Activated CD4-positive, CD25-positive, alpha-beta regulatory T cell treated with anti-CD3 and anti-CD28 coated beads, Interleukin-2, amount 50 U/mL, for 24 hours (primary cell): ENCODE results near the gene IRF3.
"Not testable (repeated sequence)": the region's sequence is repeated elsewhere in the genome, so short reads cannot be mapped to it uniquely, and the experiment has no call there.

Experiments used
- ATAC-seq, 2 donors: fragments of 150-1000 bp; cut with Tn5 transposase; one replicate each; pipeline ENCODE4 v1.10.0; 2021; ENCODE audit warnings: mild to moderate bottlenecking in 1 of 2, moderate library complexity in 1 of 2

Gene IRF3

GRCh38 chr19:49642492-49643035, 23.1 kb downstream of the IRF3 start:
- no peak for ATAC-seq

GRCh38 chr19:49641688-49642491, 23.8 kb downstream of the IRF3 start, which contains the start of gene SCAF1:
Gene SCAF1, plus strand, starts transcription at chr19:49642209. Its CDS starts 2,818 bp downstream, at chr19:49645027.
- ATAC-seq: peak; percentile 66 to 72

- ATAC-seq: peak; percentile 68 to 69
Measured at GRCh38 chr19:49640113-49640898, 25.4 kb downstream of the IRF3 start, which contains the start of gene RRAS. Gene RRAS, minus strand, starts transcription at chr19:49640143. Its CDS starts 45 bp downstream, at chr19:49640098.

GRCh38 chr19:49639401-49640112, 26.1 kb downstream of the IRF3 start:
- ATAC-seq: no peak

- no peak for ATAC-seq
Measured at GRCh38 chr19:49637821-49638738, 27.6 kb downstream of the IRF3 start.

GRCh38 chr19:49636233-49636932, 29.3 kb downstream of the IRF3 start:
- ATAC-seq: no peak

GRCh38 chr19:49635530-49636232, 30.0 kb downstream of the IRF3 start:
- no peak for ATAC-seq

GRCh38 chr19:49633273-49633672, 32.4 kb downstream of the IRF3 start:
- ATAC-seq: not testable (repeated sequence)

- no peak for ATAC-seq
Measured at GRCh38 chr19:49632576-49632975, 33.1 kb downstream of the IRF3 start.

GRCh38 chr19:49631610-49632192, 34.0 kb downstream of the IRF3 start:
- no peak for ATAC-seq

- no peak for ATAC-seq
Measured at GRCh38 chr19:49631014-49631588, 34.6 kb downstream of the IRF3 start.

GRCh38 chr19:49629659-49630058, 36.0 kb downstream of the IRF3 start:
- ATAC-seq: no peak

GRCh38 chr19:49626226-49626625, 39.4 kb downstream of the IRF3 start:
- ATAC-seq: no peak

- ATAC-seq: no peak
Measured at GRCh38 chr19:49624967-49625910, 40.4 kb downstream of the IRF3 start.

GRCh38 chr19:49617860-49618259, 47.8 kb downstream of the IRF3 start:
- not testable (repeated sequence) for ATAC-seq

- no peak for ATAC-seq
Measured at GRCh38 chr19:49616945-49617344, 48.7 kb downstream of the IRF3 start.

GRCh38 chr19:49616532-49616931, 49.1 kb downstream of the IRF3 start:
- ATAC-seq: no peak

GRCh38 chr19:49615861-49616260, 49.8 kb downstream of the IRF3 start:
- ATAC-seq: no peak
